Esophagus muscularis mucosa (tissue), 4 donors: ENCODE data around the gene PRR5. TPM values are rescaled to one million over a fixed set of nuclear protein-coding genes. Genes with fewer than 3 reads are reported as not detected.
"Not testable (repeated sequence)": the region's sequence is repeated elsewhere in the genome, so short reads cannot be mapped to it uniquely, and the experiment has no call there.

Source experiments
- DNase-seq: peaks from one replicate; pipeline ENCODE4 v3.0.0-alpha.2; 2017; ENCODE audit errors: extremely low spot score
- H3K27ac ChIP-seq, 4 donors: fragments of 200-600 bp; sonication (generic); replicated peaks in 1 of 4; 1 replicate in 3 of 4; 2 replicates in 1 of 4; pipeline ENCODE4 v1.5.1; 2016 to 2019; ENCODE audit warnings: mild to moderate bottlenecking in 1 of 4
- H3K27me3 ChIP-seq, 4 donors: fragments of 200-600 bp; sonication (generic); one replicate each; pipeline versions ENCODE4 v1.5.1 to v1.6.0; 2016 to 2019
- H3K36me3 ChIP-seq, 4 donors: fragments of 200-600 bp; sonication (generic); one replicate each; pipeline ENCODE4 v1.5.1; 2016 to 2019
- H3K4me1 ChIP-seq, 4 donors: fragments of 200-600 bp; sonication (generic); one replicate each; pipeline ENCODE4 v1.5.1; 2016 to 2019
- H3K4me3 ChIP-seq, 4 donors: fragments of 200-600 bp; sonication (generic); 1 replicate in 2 of 4; 2 replicates in 2 of 4; pipeline ENCODE4 v1.5.1; 2016 to 2019; ENCODE audit warnings: mild to moderate bottlenecking in 4 of 4, moderate library complexity in 1 of 4
- H3K9me3 ChIP-seq, 4 donors: fragments of 200-600 bp; sonication (generic); 1 replicate in 3 of 4; 2 replicates in 1 of 4; pipeline ENCODE4 v1.5.1; 2016 to 2019
- CTCF ChIP-seq, 3 experiments: fragments of 200-600 bp in 2 of 3; fragments of 450-650 bp in 1 of 3; sonication (generic) in 2 of 3; IDR thresholded peaks; one replicate each; pipeline ENCODE4 v1.5.1; 2017 to 2019; ENCODE audit warnings: antibody characterized with exemption in 3 of 3, mild to moderate bottlenecking in 2 of 3, moderate library complexity in 1 of 3
- EP300 ChIP-seq: sonication (generic); formaldehyde crosslinking; IDR thresholded peaks from one replicate; pipeline ENCODE4 v1.6.1; 2017; ENCODE audit warnings: antibody characterized with exemption
- POLR2A ChIP-seq: fragments of 450-650 bp; IDR thresholded peaks from one replicate; pipeline ENCODE4 v1.6.1; 2017; ENCODE audit warnings: antibody characterized with exemption, moderate library complexity, mild to moderate bottlenecking, low read depth
- POLR2AphosphoS5 ChIP-seq, 2 donors: sonication (generic); formaldehyde crosslinking; IDR thresholded peaks; one replicate each; pipeline ENCODE4 v1.6.1; 2017; ENCODE audit warnings: antibody characterized with exemption in 2 of 2
- WGBS: methylation state at CpG from one replicate; pipeline ENCODE4 v1.1.5; 2018; 5-methylcytosine and 5-hydroxymethylcytosine counted together
- intact Hi-C: fragments of 100-400 bp; cut with DNase I; formaldehyde crosslinking; loops from one replicate; pipeline ENCODE4 v1.15.1; 2023
- total RNA-seq, 4 donors: library from RNA; depleted of rRNA; stranded (reverse); fragments of >200 nt; gene quantifications; one replicate each; pipeline versions ENCODE4 v1.1.0 to v1.2.1, GENCODE V29; 2016

The PRR5 gene
- total RNA-seq, 4 donors from 2014 or later, result 5.6 to 16.6 (median 11.4) TPM

GRCh38 chr22:44743247-44743646 lies 41.2 kb downstream of the PRR5 start:
- DNase-seq, result no peak
- H3K4me3 ChIP-seq, result no peak overlapping the region
- H3K27ac ChIP-seq, result no peak overlapping the region
- no peaks in the 10 kb centered on the region for H3K4me1 ChIP-seq
- 66% methylated on average over 9 of the region's 11 CpGs for WGBS
- TF ChIP-seq POLR2AphosphoS5 (IDR thresholded peaks at IDR 0.05), result no peak
- TF ChIP-seq EP300, result no peak
- no peak for TF ChIP-seq CTCF (IDR thresholded peaks at IDR 0.05)
- no peak for TF ChIP-seq POLR2A
- H3K36me3 ChIP-seq, result no peaks in the 10 kb centered on the region
- intact Hi-C loops, result no loop called here
- no peaks in the 10 kb centered on the region for H3K9me3 ChIP-seq
- peaks cover 0 to 75% (median 2%) of the 10 kb centered on the region in 4 donors for H3K27me3 ChIP-seq

- H3K27ac ChIP-seq, result no peak overlapping the region
- 34% methylated on average over 7 of the region's 7 CpGs for WGBS
- TF ChIP-seq CTCF (IDR thresholded peaks at IDR 0.05) (no peak), POLR2A (no peak), EP300 (no peak), POLR2AphosphoS5 (IDR thresholded peaks at IDR 0.05) (no peak)
- DNase-seq, result no peak
- H3K4me3 ChIP-seq, result no peak overlapping the region
- H3K36me3 ChIP-seq, result no peaks in the 10 kb centered on the region
- H3K9me3 ChIP-seq, result no peaks in the 10 kb centered on the region
- H3K27me3 ChIP-seq, result peaks cover 0 to 75% (median 2%) of the 10 kb centered on the region in 4 donors
- no peaks in the 10 kb centered on the region for H3K4me1 ChIP-seq
- intact Hi-C loops, result no loop called here
Measured at GRCh38 chr22:44743804-44744211, 41.8 kb downstream of the PRR5 start.

GRCh38 chr22:44745853-44746789 lies 44.1 kb downstream of the PRR5 start:
- H3K4me3 ChIP-seq, result no peak overlapping the region
- TF ChIP-seq EP300, result no peak
- no peak for TF ChIP-seq POLR2AphosphoS5 (IDR thresholded peaks at IDR 0.05)
- no peak for TF ChIP-seq POLR2A
- TF ChIP-seq CTCF (IDR thresholded peaks at IDR 0.05), result no peak
- no peaks in the 10 kb centered on the region for H3K9me3 ChIP-seq
- no peak for DNase-seq
- H3K4me1 ChIP-seq, result no peaks in the 10 kb centered on the region
- peaks cover 0 to 78% (median 2%) of the 10 kb centered on the region in 4 donors for H3K27me3 ChIP-seq
- intact Hi-C loops, result no loop called here
- no peaks in the 10 kb centered on the region for H3K36me3 ChIP-seq
- WGBS, result 67% methylated on average over 13 of the region's 13 CpGs
- no peak overlapping the region for H3K27ac ChIP-seq

GRCh38 chr22:44747784-44748127 lies 45.8 kb downstream of the PRR5 start:
- 82% methylated on average over 4 of the region's 4 CpGs for WGBS
- intact Hi-C loops, H3K4me3 ChIP-seq, DNase-seq, H3K4me1 ChIP-seq, H3K36me3 ChIP-seq, H3K27ac ChIP-seq, H3K9me3 ChIP-seq: not testable (repeated sequence)
- H3K27me3 ChIP-seq, result peaks cover 0 to 80% (median 16%) of the 10 kb centered on the region in 4 donors

- WGBS, result 92% methylated on average over 6 of the region's 7 CpGs
- no peak overlapping the region for H3K27ac ChIP-seq
- intact Hi-C loops, result no loop called here
- DNase-seq, result no peak
- TF ChIP-seq POLR2A (no peak), POLR2AphosphoS5 (IDR thresholded peaks at IDR 0.05) (no peak), EP300 (no peak), CTCF (IDR thresholded peaks at IDR 0.05) (no peak)
- no peaks in the 10 kb centered on the region for H3K36me3 ChIP-seq
- H3K9me3 ChIP-seq, result no peaks in the 10 kb centered on the region
- no peak overlapping the region for H3K4me3 ChIP-seq
- peaks cover 0 to 80% (median 21%) of the 10 kb centered on the region in 4 donors for H3K27me3 ChIP-seq
- H3K4me1 ChIP-seq, result peaks cover 0 to 16% (median 14%) of the 10 kb centered on the region in 4 donors
Measured at GRCh38 chr22:44748524-44748923, 46.5 kb downstream of the PRR5 start.
